NT2/D1 (cell line): Measurements from ENCODE around the gene CCDC102B.

Experiments
- DNase-seq: peaks from one replicate; pipeline ENCODE4 v3.0.0-alpha.2; 2011; ENCODE audit warnings: low read depth, low spot score
- H3K27me3 ChIP-seq: 2 replicates; pipeline ENCODE4 v1.6.0; 2011; ENCODE audit warnings: mild to moderate bottlenecking; ENCODE audit not compliant: insufficient read length, insufficient read depth
- H3K36me3 ChIP-seq: 2 replicates; pipeline ENCODE4 v1.6.1; 2011; ENCODE audit warnings: mild to moderate bottlenecking, low read length, mixed read lengths; ENCODE audit not compliant: insufficient read depth, insufficient read length
- H3K4me1 ChIP-seq: 2 replicates; pipeline ENCODE4 v1.5.1; 2011; ENCODE audit not compliant: insufficient read depth, insufficient read length
- H3K4me3 ChIP-seq: 2 replicates; pipeline ENCODE4 v1.5.1; 2011; ENCODE audit warnings: low read depth; ENCODE audit not compliant: insufficient read length
- H3K9ac ChIP-seq: 2 replicates; pipeline ENCODE4 v1.6.0; 2011; ENCODE audit warnings: low read depth; ENCODE audit not compliant: insufficient read length
- H3K9me3 ChIP-seq: 2 replicates; pipeline ENCODE4 v1.5.1; 2011; ENCODE audit warnings: mild to moderate bottlenecking, low read length; ENCODE audit not compliant: insufficient read depth
- SUZ12 ChIP-seq: IDR thresholded peaks from 2 replicates; pipeline ENCODE4 v1.6.1; 2011; ENCODE audit not compliant: insufficient read length, insufficient read depth; ENCODE audit errors: extremely low read depth
- YY1 ChIP-seq: IDR thresholded peaks from 2 replicates; pipeline ENCODE4 v1.6.1; 2011; ENCODE audit not compliant: insufficient read length, insufficient read depth
- ZNF274 ChIP-seq: IDR thresholded peaks from 2 replicates; pipeline ENCODE4 v1.6.1; 2011; ENCODE audit warnings: mild to moderate bottlenecking, low read depth, low read length

The CCDC102B gene

GRCh38 chr18:68843473-68844089, 45.7 kb downstream of the CCDC102B start:
- no peaks in the 10 kb centered on the region for H3K27me3 ChIP-seq
- H3K4me1 ChIP-seq = no peaks in the 10 kb centered on the region
- no peak for TF ChIP-seq ZNF274
- TF ChIP-seq SUZ12 = no peak
- TF ChIP-seq YY1 = no peak
- no peaks in the 10 kb centered on the region for H3K9me3 ChIP-seq
- H3K9ac ChIP-seq = no peak overlapping the region
- H3K4me3 ChIP-seq = no peak overlapping the region
- DNase-seq = no peak
- no peaks in the 10 kb centered on the region for H3K36me3 ChIP-seq

DNA sequence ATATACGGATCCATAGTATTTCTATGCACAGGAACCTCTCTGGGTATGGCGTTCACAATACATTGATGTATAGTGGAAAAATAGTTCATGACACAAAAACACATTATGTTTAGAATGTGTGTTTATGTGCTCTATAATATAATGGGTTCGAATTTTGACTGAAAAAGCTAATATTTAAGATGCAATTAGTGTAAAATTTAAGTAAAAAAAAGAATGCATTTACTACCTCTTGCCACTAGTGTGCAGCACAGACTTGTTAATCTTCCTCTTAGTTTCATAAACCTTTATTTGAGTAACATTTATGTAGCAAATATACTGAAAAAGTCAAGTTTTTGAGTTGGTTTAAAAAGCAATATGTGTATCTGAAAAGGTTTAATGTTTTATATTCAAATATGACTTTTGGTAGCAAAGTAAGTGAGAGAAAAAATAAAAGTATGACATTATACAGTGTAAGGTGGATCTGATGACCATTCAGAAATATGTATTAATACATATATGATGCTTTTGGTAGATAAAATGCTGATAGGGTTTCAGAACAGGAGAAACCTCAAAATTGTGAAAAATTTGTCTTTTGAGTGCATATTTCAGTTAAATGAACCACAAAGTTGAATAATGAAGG, 49.4 kb downstream of the CCDC102B start:
- no peak for DNase-seq
- no peak for TF ChIP-seq ZNF274
- TF ChIP-seq YY1 = no peak
- TF ChIP-seq SUZ12 = no peak

DNA sequence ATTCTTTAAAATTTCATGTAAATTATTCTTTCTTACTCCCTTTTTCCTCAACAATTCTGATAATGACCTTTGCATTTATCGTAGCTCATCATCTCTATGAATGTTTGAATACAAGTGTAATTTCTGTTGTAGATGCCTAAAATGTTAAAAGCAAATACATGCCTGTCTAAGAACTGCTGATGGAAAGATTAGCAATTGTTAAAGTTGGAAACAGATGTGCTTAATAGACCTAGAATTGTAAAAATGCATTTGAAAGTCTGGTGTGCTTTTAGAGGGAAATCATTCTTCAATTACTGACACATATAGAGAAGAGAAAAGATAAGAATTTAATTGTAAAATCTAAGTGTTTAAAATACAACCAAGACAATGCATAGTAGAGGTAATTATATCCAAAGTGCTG, 50.4 kb downstream of the CCDC102B start:
- TF ChIP-seq YY1 = no peak
- no peak for TF ChIP-seq ZNF274
- TF ChIP-seq SUZ12 = no peak
- Histone ChIP-seq H3K4me3 (no peak overlapping the region), H3K4me1 (no peaks in the 10 kb centered on the region), H3K9me3 (no peaks in the 10 kb centered on the region), H3K9ac (no peak overlapping the region), H3K27me3 (no peaks in the 10 kb centered on the region), H3K36me3 (no peaks in the 10 kb centered on the region)
- no peak for DNase-seq

More for the DNA sequence above, 49.4 kb downstream of the CCDC102B start:
- no peaks in the 10 kb centered on the region for H3K9me3 ChIP-seq
- no peaks in the 10 kb centered on the region for H3K4me1 ChIP-seq
- H3K9ac ChIP-seq = no peak overlapping the region
- no peaks in the 10 kb centered on the region for H3K36me3 ChIP-seq
- no peaks in the 10 kb centered on the region for H3K27me3 ChIP-seq
- H3K4me3 ChIP-seq = no peak overlapping the region

- no peak for DNase-seq
- H3K9me3 ChIP-seq = no peaks in the 10 kb centered on the region
- H3K36me3 ChIP-seq = no peaks in the 10 kb centered on the region
- no peak for TF ChIP-seq SUZ12
- TF ChIP-seq YY1 = no peak
- no peak for TF ChIP-seq ZNF274
- no peaks in the 10 kb centered on the region for H3K27me3 ChIP-seq
- no peaks in the 10 kb centered on the region for H3K4me1 ChIP-seq
- H3K4me3 ChIP-seq = no peak overlapping the region
- no peak overlapping the region for H3K9ac ChIP-seq
These were observed 57.0 kb downstream of the CCDC102B start for GRCh38 chr18:68854786-68855391.

DNA sequence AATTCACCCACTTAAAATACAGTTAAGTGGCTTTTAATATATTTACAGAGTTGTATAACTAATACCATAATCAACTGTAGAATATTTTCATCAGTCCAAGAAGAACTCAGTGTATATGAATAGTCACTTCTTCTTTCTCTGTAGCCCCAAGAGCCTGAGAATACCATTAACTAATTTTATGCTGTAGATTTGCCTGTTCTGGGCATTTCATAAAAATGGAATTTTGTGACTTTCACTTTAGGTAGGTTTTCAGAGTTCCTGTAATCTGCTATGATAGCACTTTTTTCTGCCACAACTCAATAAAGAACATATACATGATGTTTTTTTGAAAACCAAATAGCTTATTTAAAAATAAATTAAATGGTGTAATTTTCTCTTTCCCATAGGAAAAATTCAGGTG, 57.6 kb downstream of the CCDC102B start:
- no peak overlapping the region for H3K4me3 ChIP-seq
- H3K27me3 ChIP-seq = no peaks in the 10 kb centered on the region
- no peak for DNase-seq
- no peaks in the 10 kb centered on the region for H3K36me3 ChIP-seq
- no peak overlapping the region for H3K9ac ChIP-seq
- TF ChIP-seq SUZ12 = no peak
- no peak for TF ChIP-seq YY1
- TF ChIP-seq ZNF274 = no peak
- no peaks in the 10 kb centered on the region for H3K4me1 ChIP-seq
- no peaks in the 10 kb centered on the region for H3K9me3 ChIP-seq

GRCh38 chr18:68861365-68861764, 63.5 kb downstream of the CCDC102B start:
- Histone ChIP-seq H3K9me3 (no peaks in the 10 kb centered on the region), H3K4me1 (no peaks in the 10 kb centered on the region), H3K36me3 (no peaks in the 10 kb centered on the region), H3K9ac (no peak overlapping the region), H3K27me3 (no peaks in the 10 kb centered on the region), H3K4me3 (no peak overlapping the region)
- no peak for TF ChIP-seq SUZ12
- no peak for TF ChIP-seq ZNF274
- TF ChIP-seq YY1 = no peak
- no peak for DNase-seq

GRCh38 chr18:68865021-68865420, 67.1 kb downstream of the CCDC102B start:
- no peak for TF ChIP-seq YY1
- TF ChIP-seq ZNF274 = no peak
- no peak for TF ChIP-seq SUZ12
- DNase-seq = no peak
- Histone ChIP-seq H3K4me3 (no peak overlapping the region), H3K36me3 (no peaks in the 10 kb centered on the region), H3K9me3 (no peaks in the 10 kb centered on the region), H3K9ac (no peak overlapping the region), H3K4me1 (no peaks in the 10 kb centered on the region), H3K27me3 (no peaks in the 10 kb centered on the region)
